HepG2 (cell line): ENCODE results near the gene MYADML2. TPM values are rescaled to one million over a fixed set of nuclear protein-coding genes. Genes with fewer than 3 reads are reported as not detected.

Experiments
- CSRNP1 ChIP-seq: sonication (generic); formaldehyde crosslinking; IDR thresholded peaks from 2 replicates; pipeline ENCODE4 v1.8.1; 2023; ENCODE audit warnings: mild to moderate bottlenecking, missing genetic modification reagents
- ESRRA ChIP-seq: sonication (generic); formaldehyde crosslinking; IDR thresholded peaks from 2 replicates; pipeline ENCODE4 v1.5.1; 2020; ENCODE audit warnings: mild to moderate bottlenecking, low read depth, missing genetic modification reagents
- FLYWCH1 ChIP-seq: sonication (generic); formaldehyde crosslinking; IDR thresholded peaks from 2 replicates; pipeline ENCODE4 v1.8.1; 2023; ENCODE audit warnings: mild to moderate bottlenecking, missing genetic modification reagents
- HNRNPUL1 ChIP-seq: fragments of 200-400 bp; formaldehyde crosslinking; IDR thresholded peaks from 2 replicates; pipeline ENCODE4 v1.6.1; 2017; ENCODE audit warnings: low read depth, mild to moderate bottlenecking, low read length, moderate library complexity
- KAT7 ChIP-seq: IDR thresholded peaks from 2 replicates; pipeline ENCODE4 v1.6.1; 2018; ENCODE audit warnings: borderline replicate concordance, missing compliant biosample characterization
- MIER3 ChIP-seq: IDR thresholded peaks from 2 replicates; pipeline ENCODE4 v1.6.1; 2016; ENCODE audit warnings: missing compliant biosample characterization, borderline replicate concordance
- NFE2L1 ChIP-seq: sonication (generic); formaldehyde crosslinking; IDR thresholded peaks from 2 replicates; pipeline ENCODE4 v1.4.0; 2020; ENCODE audit warnings: missing genetic modification reagents, mild to moderate bottlenecking, borderline replicate concordance
- PAF1 ChIP-seq: IDR thresholded peaks from 2 replicates; pipeline ENCODE4 v1.6.1; 2016; ENCODE audit warnings: missing genetic modification reagents, missing compliant biosample characterization
- PAXIP1 ChIP-seq: sonication (generic); formaldehyde crosslinking; conservative IDR thresholded peaks from 2 replicates; pipeline ENCODE4 v1.4.0; 2020; ENCODE audit warnings: mild to moderate bottlenecking, missing genetic modification reagents, moderate library complexity
- POGZ ChIP-seq: sonication (generic); formaldehyde crosslinking; IDR thresholded peaks from 2 replicates; pipeline ENCODE4 v1.4.0; 2020; ENCODE audit warnings: mild to moderate bottlenecking, missing genetic modification reagents
- RBM39 ChIP-seq: fragments of 200-400 bp; formaldehyde crosslinking; IDR thresholded peaks from one replicate; pipeline ENCODE4 v1.6.1; 2018; ENCODE audit warnings: antibody characterized with exemption, mild to moderate bottlenecking, low read depth, low read length; ENCODE audit not compliant: poor library complexity, severe bottlenecking
- SALL2 ChIP-seq: sonication (generic); formaldehyde crosslinking; IDR thresholded peaks from 2 replicates; pipeline ENCODE4 v1.8.1; 2023; ENCODE audit warnings: mild to moderate bottlenecking, missing genetic modification reagents, inconsistent platforms
- SMAD9 ChIP-seq: sonication (generic); formaldehyde crosslinking; IDR thresholded peaks from 2 replicates; pipeline ENCODE4 v1.5.1; 2020; ENCODE audit warnings: mild to moderate bottlenecking, missing genetic modification reagents
- ZBTB44 ChIP-seq: sonication (generic); formaldehyde crosslinking; IDR thresholded peaks from 2 replicates; pipeline ENCODE4 v1.4.0; 2020; ENCODE audit warnings: missing genetic modification reagents
- ZFY ChIP-seq: sonication (generic); formaldehyde crosslinking; IDR thresholded peaks from 2 replicates; pipeline ENCODE4 v1.4.0; 2020; ENCODE audit warnings: missing genetic modification reagents
- ZMYM3 ChIP-seq: sonication (generic); formaldehyde crosslinking; IDR thresholded peaks from 2 replicates; pipeline ENCODE4 v1.5.1; 2020; ENCODE audit warnings: mild to moderate bottlenecking, missing genetic modification reagents
- ZNF10 ChIP-seq: sonication (generic); formaldehyde crosslinking; IDR thresholded peaks from 2 replicates; pipeline ENCODE4 v1.4.0; 2020; ENCODE audit warnings: mild to moderate bottlenecking, low read depth, missing genetic modification reagents, borderline replicate concordance
- ZNF234 ChIP-seq: sonication (generic); formaldehyde crosslinking; conservative IDR thresholded peaks from 2 replicates; pipeline ENCODE4 v1.5.1; 2020; ENCODE audit warnings: mild to moderate bottlenecking, missing genetic modification reagents
- ZNF557 ChIP-seq: sonication (generic); formaldehyde crosslinking; IDR thresholded peaks from 2 replicates; pipeline ENCODE4 v1.4.0; 2020; ENCODE audit warnings: missing genetic modification reagents
- ZNF720 ChIP-seq: sonication (generic); formaldehyde crosslinking; IDR thresholded peaks from 2 replicates; pipeline ENCODE4 v1.4.0; 2020; ENCODE audit warnings: missing genetic modification reagents
- polyA plus RNA-seq, 8 experiments: library from polyadenylated mRNA; depleted of rRNA in 3 of 8; stranded (reverse) in 7 of 8; unstranded in 1 of 8; fragments of >200 nt; fragmentation: Illumina TruSeq in 4 of 8; extraction: Trizol in 4 of 8; gene quantifications; 2 replicates each; pipeline versions ENCODE4 v1.2.1 to v1.2.3, GENCODE V29; 2011 to 2016; ENCODE audit warnings: low read depth in 4 of 8, missing spikeins in 1 of 8, mixed read lengths in 1 of 8; ENCODE audit not compliant: insufficient read depth in 1 of 8
- total RNA-seq, 5 experiments: library from RNA; depleted of rRNA; stranded (reverse); fragments of >200 nt; fragmentation: Illumina TruSeq; extraction: Trizol; gene quantifications; 2 replicates each; pipeline ENCODE4 v1.2.3, GENCODE V29; 2016; ENCODE audit warnings: low read depth in 1 of 5
- TF ChIP-seq, protein P1 (sequence below): sonication (generic); formaldehyde crosslinking; conservative IDR thresholded peaks from 2 replicates; pipeline ENCODE4 v1.4.0; 2020; ENCODE audit warnings: missing genetic modification reagents

MYADML2 gene
- total and polyA plus RNA-seq, 2 of the 13 experiments (the other 11 are each of a cell fraction or from before 2014, with no cell fraction given): not detected

DNA sequence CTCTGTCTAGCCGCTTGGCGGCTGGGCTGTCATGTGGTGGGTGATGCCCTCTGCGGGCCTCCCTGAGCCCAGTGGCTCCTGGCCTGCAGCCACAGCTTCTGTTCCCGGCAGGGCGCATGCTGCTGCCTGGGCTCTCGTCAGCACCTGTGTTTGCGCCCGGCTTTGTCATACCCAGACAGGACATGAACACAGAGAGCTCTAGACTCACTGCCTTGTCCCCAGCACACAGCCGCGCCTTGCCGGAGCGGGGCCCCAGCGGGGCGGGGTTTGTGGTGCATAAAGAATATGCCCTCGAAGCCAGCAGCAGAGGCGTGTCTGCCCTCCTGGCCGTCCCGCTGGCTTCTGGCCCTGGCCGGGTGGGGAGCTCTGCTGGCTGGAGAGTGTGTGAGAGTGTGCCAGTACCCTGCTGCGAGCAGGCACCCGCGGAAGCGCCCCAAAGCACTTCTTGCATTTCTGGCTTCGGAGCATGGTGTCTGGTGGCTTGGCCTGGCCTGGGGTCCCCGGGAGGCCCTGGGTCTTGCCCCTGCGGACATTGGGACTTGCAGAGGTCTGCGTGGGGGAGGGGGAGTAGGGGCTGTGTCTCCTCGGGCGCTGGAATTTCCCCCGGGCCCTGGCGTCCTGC lies 44.8 kb upstream of the MYADML2 start (continued):
- TF ChIP-seq, protein P1, sequence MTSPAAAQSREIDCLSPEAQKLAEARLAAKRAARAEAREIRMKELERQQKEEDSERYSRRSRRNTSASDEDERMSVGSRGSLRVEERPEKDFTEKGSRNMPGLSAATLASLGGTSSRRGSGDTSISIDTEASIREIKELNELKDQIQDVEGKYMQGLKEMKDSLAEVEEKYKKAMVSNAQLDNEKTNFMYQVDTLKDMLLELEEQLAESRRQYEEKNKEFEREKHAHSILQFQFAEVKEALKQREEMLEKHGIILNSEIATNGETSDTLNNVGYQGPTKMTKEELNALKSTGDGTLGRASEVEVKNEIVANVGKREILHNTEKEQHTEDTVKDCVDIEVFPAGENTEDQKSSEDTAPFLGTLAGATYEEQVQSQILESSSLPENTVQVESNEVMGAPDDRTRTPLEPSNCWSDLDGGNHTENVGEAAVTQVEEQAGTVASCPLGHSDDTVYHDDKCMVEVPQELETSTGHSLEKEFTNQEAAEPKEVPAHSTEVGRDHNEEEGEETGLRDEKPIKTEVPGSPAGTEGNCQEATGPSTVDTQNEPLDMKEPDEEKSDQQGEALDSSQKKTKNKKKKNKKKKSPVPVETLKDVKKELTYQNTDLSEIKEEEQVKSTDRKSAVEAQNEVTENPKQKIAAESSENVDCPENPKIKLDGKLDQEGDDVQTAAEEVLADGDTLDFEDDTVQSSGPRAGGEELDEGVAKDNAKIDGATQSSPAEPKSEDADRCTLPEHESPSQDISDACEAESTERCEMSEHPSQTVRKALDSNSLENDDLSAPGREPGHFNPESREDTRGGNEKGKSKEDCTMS (CRISPR knock-in tag): no peak; the same call in 1 of the 2 replicates
- TF ChIP-seq ZNF720 (0 out of 2 replicates have a peak, but pooled peaks have one; percentile 42), RBM39 (peak; percentile 78), ZBTB44 (CRISPR knock-in tag) (peak; percentile 22; the same call in 1 of the 2 replicates), ZNF234 (CRISPR knock-in tag) (no peak; the same call in 1 of the 2 replicates), FLYWCH1 (0 out of 2 replicates have a peak, but pooled peaks have one; percentile 4), ZNF557 (CRISPR knock-in tag) (peak; percentile 93), POGZ (no peak), ESRRA (CRISPR knock-in tag) (no peak), PAF1 (CRISPR knock-in tag) (no peak), HNRNPUL1 (no peak; the same call in 1 of the 2 replicates), NFE2L1 (CRISPR knock-in tag) (no peak), SMAD9 (CRISPR knock-in tag) (peak; percentile 93), CSRNP1 (CRISPR knock-in tag) (peak; percentile 95), KAT7 (CRISPR knock-in tag) (peak; percentile 38; the same call in 1 of the 2 replicates), ZMYM3 (CRISPR knock-in tag) (peak; percentile 77; the same call in 1 of the 2 replicates), PAXIP1 (peak; percentile 51), SALL2 (CRISPR knock-in tag) (peak; percentile 77), MIER3 (peak; percentile 98), ZFY (CRISPR knock-in tag) (peak; percentile 79), ZNF10 (no peak)
